ENCODE data around the gene ZNF101. TPM values are rescaled to one million over a fixed set of nuclear protein-coding genes. Genes with fewer than 3 reads are reported as not detected.
"Not testable (repeated sequence)": the region's sequence is repeated elsewhere in the genome, so short reads cannot be mapped to it uniquely, and the experiment has no call there.

The ZNF101 gene
- total RNA-seq, 2 donors from 2014 or later, result 11.6 to 13.4 TPM

- ATAC-seq; intact Hi-C loops (cut with DNase I, micrococcal nuclease); DNase-seq: not testable (repeated sequence)
Observed at GRCh38 chr19:19689023-19689422, 20.4 kb downstream of the ZNF101 start.

- DNase-seq (no peak), ATAC-seq (no peak)
- intact Hi-C loops (cut with DNase I, micrococcal nuclease), result no loop called here
Observed at GRCh38 chr19:19691683-19692082, 23.0 kb downstream of the ZNF101 start.

- ATAC-seq, result no peak
- no peak for DNase-seq
- intact Hi-C loops (cut with DNase I, micrococcal nuclease), result no loop called here
Observed at GRCh38 chr19:19696386-19696785, 27.7 kb downstream of the ZNF101 start.

DNA sequence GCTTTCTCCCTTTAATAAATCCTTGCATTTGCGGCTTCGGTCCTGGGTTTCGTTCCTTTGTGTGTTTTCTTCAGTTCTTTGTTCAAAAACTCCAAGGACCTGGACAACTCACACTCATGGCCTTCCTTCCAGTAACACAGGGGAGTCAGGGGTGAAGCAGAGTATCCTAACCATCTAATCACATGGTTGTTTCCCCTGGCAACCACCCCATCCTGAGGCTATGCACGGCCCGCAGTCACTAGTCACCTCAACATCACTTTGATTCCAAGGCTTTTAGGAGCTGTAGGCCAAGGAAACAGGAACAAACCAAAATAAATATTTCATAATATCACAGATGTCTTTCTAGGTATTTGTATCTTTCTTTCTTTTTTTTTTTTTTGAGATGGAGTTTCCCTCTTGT, 28.9 kb downstream of the ZNF101 start:
- DNase-seq (no peak), ATAC-seq (no peak)
- intact Hi-C loops (cut with DNase I, micrococcal nuclease), result no loop called here

DNA sequence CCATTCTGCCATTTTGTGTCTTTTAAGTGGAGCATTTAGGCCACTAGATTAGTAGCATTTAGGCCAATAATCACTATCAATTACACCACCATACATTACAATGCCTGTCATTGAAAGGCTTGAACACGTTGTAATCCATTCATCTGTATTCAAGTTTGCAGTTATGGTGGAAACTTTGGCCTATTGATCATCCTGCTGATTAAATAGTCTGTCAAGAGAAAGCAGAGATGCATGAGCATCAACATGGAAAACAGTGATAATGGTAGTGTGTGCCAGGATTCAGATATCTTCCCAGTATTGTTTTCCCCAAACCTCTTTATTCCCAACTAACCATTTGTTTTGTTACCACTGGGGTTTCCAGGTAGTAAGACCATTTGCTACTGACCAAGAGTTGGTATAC, 31.9 kb downstream of the ZNF101 start:
- intact Hi-C loops (cut with DNase I, micrococcal nuclease); ATAC-seq; DNase-seq: not testable (repeated sequence)

DNA sequence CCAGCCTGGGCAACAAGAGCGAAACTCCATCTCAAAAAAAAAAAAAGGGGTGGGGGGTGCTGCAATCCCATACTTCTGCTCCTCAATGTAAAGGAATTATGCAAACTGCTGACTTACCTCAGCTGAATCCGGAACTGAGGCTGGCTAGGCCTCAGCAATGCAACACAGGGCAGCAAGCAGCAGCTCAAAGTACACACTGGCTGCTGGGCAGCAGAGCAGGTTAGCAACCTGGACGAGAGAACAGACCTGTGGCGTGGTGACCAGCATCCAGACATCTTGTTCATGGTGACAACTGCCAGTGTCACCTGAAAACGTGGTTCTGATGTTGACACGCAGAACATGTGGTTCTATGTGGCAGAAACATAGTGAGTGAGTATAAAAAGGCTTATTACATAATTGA, 36.2 kb downstream of the ZNF101 start:
- DNase-seq, result no peak
- ATAC-seq, result no peak
- intact Hi-C loops (cut with DNase I, micrococcal nuclease), result no loop called here

- intact Hi-C loops (cut with DNase I, micrococcal nuclease), result no loop called here
- no peak for ATAC-seq
- no peak for DNase-seq
Observed at GRCh38 chr19:19710506-19710905, 41.9 kb downstream of the ZNF101 start.

DNA sequence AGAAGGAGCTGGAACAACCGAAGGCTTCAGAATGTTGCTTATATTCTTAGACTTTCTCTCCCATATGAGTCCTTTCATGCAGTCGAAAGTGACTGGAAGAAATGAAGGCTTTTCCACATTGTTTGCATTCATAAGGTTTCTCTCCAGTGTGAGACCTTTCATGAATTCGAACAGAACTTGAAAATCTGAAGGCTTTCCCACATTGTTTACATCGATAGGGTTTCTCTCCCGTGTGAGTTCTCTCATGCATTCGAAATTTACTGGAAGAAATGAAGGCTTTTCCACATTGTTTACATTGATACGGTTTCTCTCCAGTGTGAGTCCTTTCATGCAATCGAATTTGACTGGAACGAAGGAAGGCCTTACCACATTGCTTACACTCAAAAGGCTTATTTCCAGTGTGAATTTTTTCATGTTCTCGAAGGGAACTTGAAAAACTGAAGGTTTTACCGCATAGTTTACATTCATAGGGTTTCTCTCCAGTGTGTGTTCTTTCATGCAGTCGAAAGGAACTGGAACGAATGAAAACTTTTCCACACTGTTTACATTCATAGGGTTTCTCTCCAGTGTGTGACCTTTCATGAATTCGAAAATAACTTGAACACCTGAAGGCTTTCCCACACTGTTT, 42.8 kb downstream of the ZNF101 start:
- ATAC-seq (no peak), DNase-seq (no peak)
- intact Hi-C loops (cut with DNase I, micrococcal nuclease), result no loop called here

GRCh38 chr19:19711934-19712828, 43.5 kb downstream of the ZNF101 start:
- no peak for ATAC-seq
- intact Hi-C loops (cut with DNase I, micrococcal nuclease), result no loop called here
- DNase-seq, result no peak

GRCh38 chr19:19719798-19720197, 51.2 kb downstream of the ZNF101 start:
- ATAC-seq, result no peak
- DNase-seq, result no peak
- intact Hi-C loops (cut with DNase I, micrococcal nuclease), result no loop called here

DNA sequence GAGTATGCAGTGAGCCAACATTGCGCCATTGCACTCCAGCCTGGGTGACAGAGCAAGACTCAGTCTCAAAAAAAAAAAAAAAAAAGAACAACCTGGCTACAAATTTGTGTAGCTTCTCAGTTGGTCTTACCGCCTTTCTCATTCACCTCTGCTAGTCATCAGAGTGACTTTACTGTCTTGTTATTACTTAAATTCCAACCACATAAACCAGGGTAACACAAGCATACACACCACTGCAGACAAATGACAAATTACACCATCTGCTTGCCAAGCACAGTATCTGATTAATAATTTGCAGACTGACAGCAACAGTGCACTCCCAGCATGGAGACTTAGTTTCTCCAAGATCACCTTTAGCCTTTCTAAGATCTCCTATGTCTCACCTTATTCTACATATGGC, 53.3 kb downstream of the ZNF101 start:
- intact Hi-C loops (cut with DNase I, micrococcal nuclease), result no loop called here
- DNase-seq (no peak), ATAC-seq (no peak)

GRCh38 chr19:19732579-19733501, 64.2 kb downstream of the ZNF101 start, which contains the start of gene ZNF14:
Gene ZNF14 (minus strand): TSS chr19:19733112. CDS start chr19:19732958, 154 bp downstream.
- DNase-seq (peak; percentile 94 to 95), ATAC-seq (peak; percentile 100)
- intact Hi-C loops (cut with DNase I, micrococcal nuclease), result no loop called here

Other genes starting within 250 kb of the ZNF101 start
- gene TSSK6, start 153.3 kb upstream of the ZNF101 start, total RNA-seq, result 1 to 10 TPM; 1.6 to 2.8 TPM
- 100 to 1,000 TPM; 430 to 489 TPM for gene NDUFA13, start 152.6 kb upstream of the ZNF101 start, total RNA-seq
- 1 to 10 TPM; 4.6 to 4.9 TPM for gene YJEFN3, start 139.9 kb upstream of the ZNF101 start, total RNA-seq
- gene CILP2, start 130.6 kb upstream of the ZNF101 start, total RNA-seq, result under 1 TPM; 0.09 to 0.11 TPM
- gene PBX4, start 50.2 kb upstream of the ZNF101 start, total RNA-seq, result 1 to 10 TPM; 2.5 to 2.9 TPM
- 10 to 100 TPM; 18.4 to 20.9 TPM for gene LPAR2, start 40.6 kb upstream of the ZNF101 start, total RNA-seq
- gene GMIP, start 25.2 kb upstream of the ZNF101 start, total RNA-seq, result 10 to 100 TPM; 29.5 to 34.4 TPM
- gene ATP13A1, start 5.2 kb upstream of the ZNF101 start, total RNA-seq, result 10 to 100 TPM; 57.0 to 65.1 TPM
- 1 to 10 TPM; 2.8 to 3.7 TPM for gene ZNF14, start 64.3 kb downstream of the ZNF101 start, total RNA-seq
- gene ZNF506, start 152.9 kb downstream of the ZNF101 start, total RNA-seq, result 10 to 100 TPM; 18.9 to 24.3 TPM
- gene ZNF253, start 197.0 kb downstream of the ZNF101 start, total RNA-seq, result 10 to 100 TPM in 1 of 2 donors, 1 to 10 TPM in 1; 8.7 to 11.8 TPM
- gene ZNF93, start 232.1 kb downstream of the ZNF101 start, total RNA-seq, result 1 to 10 TPM; 2.3 to 3.4 TPM

All from left colon (tissue), 2 donors.